HepG2 (cell line): Measurements from ENCODE around the gene HS3ST2. TPM values are rescaled to one million over a fixed set of nuclear protein-coding genes. Genes with fewer than 3 reads are reported as not detected.

Experiments used
- AFF4 ChIP-seq: sonication (generic); formaldehyde crosslinking; IDR thresholded peaks from 2 replicates; pipeline ENCODE4 v1.4.0; 2020; ENCODE audit warnings: missing genetic modification reagents
- DPF2 ChIP-seq: sonication (generic); formaldehyde crosslinking; IDR thresholded peaks from 2 replicates; pipeline ENCODE4 v1.4.0; 2020; ENCODE audit warnings: mild to moderate bottlenecking, low read depth, missing genetic modification reagents, borderline replicate concordance
- GATA4 ChIP-seq: sonication (generic); IDR thresholded peaks from 2 replicates; pipeline ENCODE4 v1.6.1; 2016; ENCODE audit warnings: antibody characterized with exemption, low read depth, borderline replicate concordance
- KDM2A ChIP-seq: sonication (generic); formaldehyde crosslinking; IDR thresholded peaks from 2 replicates; pipeline ENCODE4 v1.4.0; 2020; ENCODE audit warnings: low read depth, missing genetic modification reagents, borderline replicate concordance
- MYNN ChIP-seq: sonication (generic); formaldehyde crosslinking; IDR thresholded peaks from 2 replicates; pipeline ENCODE4 v1.4.0; 2020; ENCODE audit warnings: mild to moderate bottlenecking, low read depth, missing genetic modification reagents
- PHF21A ChIP-seq: sonication (generic); formaldehyde crosslinking; IDR thresholded peaks from 2 replicates; pipeline ENCODE4 v1.5.0; 2020; ENCODE audit warnings: mild to moderate bottlenecking, missing genetic modification reagents
- PRDM4 ChIP-seq: sonication (generic); formaldehyde crosslinking; IDR thresholded peaks from 2 replicates; pipeline ENCODE4 v1.9.0; 2021; ENCODE audit warnings: missing genetic modification reagents, borderline replicate concordance
- ZFP62 ChIP-seq: sonication (generic); formaldehyde crosslinking; IDR thresholded peaks from 2 replicates; pipeline ENCODE4 v1.4.0; 2020; ENCODE audit warnings: missing genetic modification reagents
- ZFP82 ChIP-seq: sonication (generic); formaldehyde crosslinking; IDR thresholded peaks from 2 replicates; pipeline ENCODE4 v1.5.1; 2020; ENCODE audit warnings: mild to moderate bottlenecking, missing genetic modification reagents, borderline replicate concordance
- ZKSCAN1 ChIP-seq: fragments of 150-350 bp; IDR thresholded peaks from 2 replicates; pipeline ENCODE4 v1.6.1; 2014; ENCODE audit warnings: low read length
- ZNF20 ChIP-seq: sonication (generic); formaldehyde crosslinking; IDR thresholded peaks from 2 replicates; pipeline ENCODE4 v1.4.0; 2020; ENCODE audit warnings: mild to moderate bottlenecking, moderate library complexity, missing genetic modification reagents
- ZNF30 ChIP-seq: sonication (generic); formaldehyde crosslinking; IDR thresholded peaks from 2 replicates; pipeline ENCODE4 v1.5.0; 2020; ENCODE audit warnings: mild to moderate bottlenecking, missing genetic modification reagents
- ZNF569 ChIP-seq: sonication (generic); formaldehyde crosslinking; IDR thresholded peaks from 2 replicates; pipeline ENCODE4 v1.5.0; 2020; ENCODE audit warnings: mild to moderate bottlenecking, missing genetic modification reagents, moderate library complexity, borderline replicate concordance
- ZNF577 ChIP-seq: sonication (generic); formaldehyde crosslinking; IDR thresholded peaks from 2 replicates; pipeline ENCODE4 v1.4.0; 2020; ENCODE audit warnings: mild to moderate bottlenecking, low read depth, missing genetic modification reagents, borderline replicate concordance
- polyA plus RNA-seq, 8 experiments: library from polyadenylated mRNA; depleted of rRNA in 3 of 8; stranded (reverse) in 7 of 8; unstranded in 1 of 8; fragments of >200 nt; fragmentation: Illumina TruSeq in 4 of 8; extraction: Trizol in 4 of 8; gene quantifications; 2 replicates each; pipeline versions ENCODE4 v1.2.1 to v1.2.3, GENCODE V29; 2011 to 2016; ENCODE audit warnings: low read depth in 4 of 8, missing spikeins in 1 of 8, mixed read lengths in 1 of 8; ENCODE audit not compliant: insufficient read depth in 1 of 8
- total RNA-seq, 5 experiments: library from RNA; depleted of rRNA; stranded (reverse); fragments of >200 nt; fragmentation: Illumina TruSeq; extraction: Trizol; gene quantifications; 2 replicates each; pipeline ENCODE4 v1.2.3, GENCODE V29; 2016; ENCODE audit warnings: low read depth in 1 of 5
- TF ChIP-seq, protein P1 (sequence below): sonication (generic); formaldehyde crosslinking; IDR thresholded peaks from 2 replicates; pipeline ENCODE4; 2020; ENCODE audit warnings: missing genetic modification reagents, mild to moderate bottlenecking, borderline replicate concordance

HS3ST2 gene
- total and polyA plus RNA-seq, 2 of the 13 experiments (the other 11 are each of a cell fraction or from before 2014, with no cell fraction given), result not detected

GRCh38 chr16:22813223-22813947 lies 577 bp upstream of the HS3ST2 start (continued):
- TF ChIP-seq ZKSCAN1 (no peak), MYNN (peak; percentile 91; the same call in 1 of the 2 replicates), PRDM4 (CRISPR knock-in tag) (peak; percentile 97), ZNF20 (CRISPR knock-in tag) (no peak), ZNF577 (CRISPR knock-in tag) (no peak), ZFP62 (CRISPR knock-in tag) (no peak), KDM2A (peak; percentile 91), ZNF30 (CRISPR knock-in tag) (0 out of 2 replicates have a peak, but pooled peaks have one; percentile 69), DPF2 (CRISPR knock-in tag) (no peak), ZNF569 (CRISPR knock-in tag) (no peak), GATA4 (no peak), PHF21A (CRISPR knock-in tag) (no peak), ZFP82 (CRISPR knock-in tag) (0 out of 2 replicates have a peak, but pooled peaks have one; percentile 46), AFF4 (CRISPR knock-in tag) (no peak)
- TF ChIP-seq, protein P1, sequence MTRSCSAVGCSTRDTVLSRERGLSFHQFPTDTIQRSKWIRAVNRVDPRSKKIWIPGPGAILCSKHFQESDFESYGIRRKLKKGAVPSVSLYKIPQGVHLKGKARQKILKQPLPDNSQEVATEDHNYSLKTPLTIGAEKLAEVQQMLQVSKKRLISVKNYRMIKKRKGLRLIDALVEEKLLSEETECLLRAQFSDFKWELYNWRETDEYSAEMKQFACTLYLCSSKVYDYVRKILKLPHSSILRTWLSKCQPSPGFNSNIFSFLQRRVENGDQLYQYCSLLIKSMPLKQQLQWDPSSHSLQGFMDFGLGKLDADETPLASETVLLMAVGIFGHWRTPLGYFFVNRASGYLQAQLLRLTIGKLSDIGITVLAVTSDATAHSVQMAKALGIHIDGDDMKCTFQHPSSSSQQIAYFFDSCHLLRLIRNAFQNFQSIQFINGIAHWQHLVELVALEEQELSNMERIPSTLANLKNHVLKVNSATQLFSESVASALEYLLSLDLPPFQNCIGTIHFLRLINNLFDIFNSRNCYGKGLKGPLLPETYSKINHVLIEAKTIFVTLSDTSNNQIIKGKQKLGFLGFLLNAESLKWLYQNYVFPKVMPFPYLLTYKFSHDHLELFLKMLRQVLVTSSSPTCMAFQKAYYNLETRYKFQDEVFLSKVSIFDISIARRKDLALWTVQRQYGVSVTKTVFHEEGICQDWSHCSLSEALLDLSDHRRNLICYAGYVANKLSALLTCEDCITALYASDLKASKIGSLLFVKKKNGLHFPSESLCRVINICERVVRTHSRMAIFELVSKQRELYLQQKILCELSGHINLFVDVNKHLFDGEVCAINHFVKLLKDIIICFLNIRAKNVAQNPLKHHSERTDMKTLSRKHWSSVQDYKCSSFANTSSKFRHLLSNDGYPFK (CRISPR knock-in tag), result no peak; the same call in 1 of the 2 replicates
